Spinal cord (tissue), 10 donors: ENCODE measurements around the gene AKT1S1. TPM values are rescaled to one million over a fixed set of nuclear protein-coding genes. Genes with fewer than 3 reads are reported as not detected.

Source experiments
- DNase-seq, 6 donors: peaks; one replicate each; pipeline versions ENCODE4 v3.0.0 to v3.0.0-alpha.2; 2013 to 2015; ENCODE audit warnings: low spot score in 6 of 6, low read depth in 4 of 6
- H3K27ac ChIP-seq: one replicate; pipeline ENCODE4 v1.5.1; 2013; ENCODE audit warnings: low read depth, low read length, control low read depth
- H3K27me3 ChIP-seq: one replicate; pipeline ENCODE4 v1.6.1; 2013; ENCODE audit warnings: low read length; ENCODE audit not compliant: control insufficient read depth, insufficient read depth
- H3K36me3 ChIP-seq: one replicate; pipeline ENCODE4 v1.6.1; 2013; ENCODE audit warnings: low read length; ENCODE audit not compliant: control insufficient read depth, insufficient read depth
- H3K4me1 ChIP-seq: one replicate; pipeline ENCODE4 v1.6.1; 2013; ENCODE audit warnings: low read length; ENCODE audit not compliant: control insufficient read depth, insufficient read depth
- H3K4me3 ChIP-seq: one replicate; pipeline ENCODE4 v1.5.1; 2013; ENCODE audit warnings: low read depth, low read length, control low read depth
- H3K9me3 ChIP-seq: one replicate; pipeline ENCODE4 v1.6.1; 2013; ENCODE audit warnings: low read length; ENCODE audit not compliant: control insufficient read depth, insufficient read depth
- WGBS: methylation state at CpG from one replicate; pipeline ENCODE4 v1.1.5; 2013; ENCODE audit warnings: missing lambda C conversion rate; ENCODE audit not compliant: insufficient coverage; 5-methylcytosine and 5-hydroxymethylcytosine counted together
- polyA plus RNA-seq, 2 donors: library from polyadenylated mRNA; unstranded; fragments of 120-200 nt; gene quantifications; one replicate each; pipeline ENCODE4 v1.2.1, GENCODE V29; 2013; ENCODE audit not compliant: insufficient read length in 2 of 2
- total RNA-seq, 2 donors: library from RNA; depleted of rRNA in 1 of 2; stranded (reverse); fragments of 120-200 nt in 1 of 2; fragments of >200 nt in 1 of 2; gene quantifications; one replicate each; pipeline versions ENCODE4 v1.2.3 to v1.2.4, GENCODE V29; 2013 to 2014
- donor health status: healthy.

Gene AKT1S1
- total and polyA plus RNA-seq, 4 donors: 3.8 to 43.8 (median 26.0) TPM

GRCh38 chr19:49838885-49839588 lies 38.1 kb downstream of the AKT1S1 start:
- H3K27ac ChIP-seq: no peak overlapping the region
- DNase-seq: no peak
- peaks cover 71% of the 10 kb centered on the region for H3K36me3 ChIP-seq
- H3K9me3 ChIP-seq: no peaks in the 10 kb centered on the region
- no peak overlapping the region for H3K4me3 ChIP-seq
- H3K27me3 ChIP-seq: no peaks in the 10 kb centered on the region
- H3K4me1 ChIP-seq: no peaks in the 10 kb centered on the region
- WGBS: 76% methylated on average over 13 of the region's 18 CpGs

- DNase-seq: no peak
- H3K36me3 ChIP-seq: peaks cover 85% of the 10 kb centered on the region
- no peaks in the 10 kb centered on the region for H3K4me1 ChIP-seq
- 93% methylated on average over 9 of the region's 9 CpGs for WGBS
- H3K9me3 ChIP-seq: no peaks in the 10 kb centered on the region
- H3K4me3 ChIP-seq: no peak overlapping the region
- H3K27ac ChIP-seq: no peak overlapping the region
- no peaks in the 10 kb centered on the region for H3K27me3 ChIP-seq
Measured at GRCh38 chr19:49837425-49837824, 39.7 kb downstream of the AKT1S1 start.

DNA sequence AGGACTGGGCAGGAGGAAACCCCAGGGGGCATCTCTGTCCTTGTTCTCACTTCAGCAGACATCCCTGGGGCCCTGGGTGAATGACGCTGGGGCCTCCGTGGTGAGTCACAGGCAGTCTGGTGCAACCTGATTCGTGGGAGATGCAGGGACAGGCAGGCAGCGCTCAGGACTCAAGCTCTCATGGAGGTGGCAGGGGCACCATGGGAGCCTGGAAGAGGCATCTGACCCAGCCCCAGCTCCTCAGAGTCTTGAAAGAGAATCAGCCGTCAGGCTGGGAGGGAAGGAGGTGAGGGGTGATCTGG lies 40.2 kb downstream of the AKT1S1 start:
- H3K27me3 ChIP-seq: no peaks in the 10 kb centered on the region
- H3K9me3 ChIP-seq: no peaks in the 10 kb centered on the region
- DNase-seq: no peak
- WGBS: 87% methylated on average over 5 of the region's 5 CpGs
- no peak overlapping the region for H3K4me3 ChIP-seq
- no peaks in the 10 kb centered on the region for H3K4me1 ChIP-seq
- H3K36me3 ChIP-seq: peaks cover 85% of the 10 kb centered on the region
- H3K27ac ChIP-seq: no peak overlapping the region

DNA sequence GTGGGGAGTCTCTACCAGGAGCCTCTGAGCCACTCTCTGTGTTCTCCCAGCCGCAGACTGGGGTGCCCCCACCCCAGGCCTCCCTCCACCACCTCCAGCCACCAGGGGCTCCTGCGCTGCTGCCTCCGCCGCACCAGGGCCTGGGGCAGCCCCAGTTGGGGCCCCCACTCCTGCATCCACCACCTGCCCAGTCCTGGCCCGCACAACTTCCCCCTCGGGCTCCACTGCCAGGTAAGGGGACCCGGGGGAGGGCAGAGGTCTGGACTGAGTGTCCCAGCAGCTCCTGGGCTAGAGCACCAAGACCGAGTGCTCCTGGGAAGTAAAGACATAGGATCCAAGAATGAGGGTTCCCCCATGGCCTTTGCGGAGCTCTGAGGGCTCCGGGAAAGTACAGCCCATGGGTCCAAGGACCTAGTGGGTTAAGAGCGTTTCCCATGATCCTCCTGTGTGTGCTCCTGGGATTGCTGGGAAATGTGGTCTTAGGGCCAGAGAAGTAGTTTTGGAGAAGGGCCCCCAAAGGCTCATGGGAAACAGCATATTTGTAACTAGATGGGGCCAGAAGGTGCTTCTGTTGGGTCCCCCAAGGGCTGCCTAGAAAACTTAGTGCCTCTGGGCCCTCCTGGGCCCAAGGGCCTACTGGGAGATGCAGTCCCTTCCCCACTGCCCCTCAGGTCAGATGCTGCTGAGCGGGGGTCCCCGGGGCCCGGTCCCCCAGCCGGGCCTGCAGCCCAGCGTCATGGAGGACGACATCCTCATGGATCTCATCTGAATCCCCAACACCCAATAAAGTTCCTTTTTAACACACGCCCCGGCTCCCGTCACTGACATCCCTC lies 40.8 kb downstream of the AKT1S1 start:
- WGBS: 96% methylated on average over 19 of the region's 20 CpGs
- H3K27me3 ChIP-seq: no peaks in the 10 kb centered on the region
- H3K27ac ChIP-seq: no peak overlapping the region
- H3K4me1 ChIP-seq: no peaks in the 10 kb centered on the region
- DNase-seq: no peak
- H3K9me3 ChIP-seq: no peaks in the 10 kb centered on the region
- H3K36me3 ChIP-seq: peaks cover 88% of the 10 kb centered on the region
- H3K4me3 ChIP-seq: no peak overlapping the region

DNA sequence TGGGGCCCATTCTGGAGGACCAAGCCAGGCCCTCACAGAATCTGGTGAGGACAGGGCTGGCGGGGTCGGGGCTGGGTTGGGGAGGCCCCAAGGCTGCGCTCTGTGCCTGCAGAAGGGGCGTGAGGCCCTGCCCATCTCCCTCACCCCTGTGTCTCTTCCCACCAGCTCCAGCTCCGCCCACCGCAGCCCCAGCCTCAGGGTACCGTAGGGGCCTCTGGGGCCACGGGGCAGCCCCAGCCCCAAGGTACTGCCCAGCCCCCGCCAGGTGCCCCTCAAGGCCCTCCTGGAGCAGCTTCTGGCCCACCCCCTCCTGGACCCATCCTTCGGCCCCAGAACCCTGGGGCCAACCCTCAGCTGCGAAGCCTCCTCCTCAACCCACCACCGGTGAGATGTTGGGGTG lies 41.6 kb downstream of the AKT1S1 start:
- Histone ChIP-seq H3K4me1 (no peaks in the 10 kb centered on the region), H3K27ac (no peak overlapping the region), H3K4me3 (no peak overlapping the region), H3K36me3 (peaks cover 92% of the 10 kb centered on the region), H3K27me3 (no peaks in the 10 kb centered on the region), H3K9me3 (no peaks in the 10 kb centered on the region)
- 94% methylated on average over 9 of the region's 12 CpGs for WGBS
- no peak for DNase-seq

DNA sequence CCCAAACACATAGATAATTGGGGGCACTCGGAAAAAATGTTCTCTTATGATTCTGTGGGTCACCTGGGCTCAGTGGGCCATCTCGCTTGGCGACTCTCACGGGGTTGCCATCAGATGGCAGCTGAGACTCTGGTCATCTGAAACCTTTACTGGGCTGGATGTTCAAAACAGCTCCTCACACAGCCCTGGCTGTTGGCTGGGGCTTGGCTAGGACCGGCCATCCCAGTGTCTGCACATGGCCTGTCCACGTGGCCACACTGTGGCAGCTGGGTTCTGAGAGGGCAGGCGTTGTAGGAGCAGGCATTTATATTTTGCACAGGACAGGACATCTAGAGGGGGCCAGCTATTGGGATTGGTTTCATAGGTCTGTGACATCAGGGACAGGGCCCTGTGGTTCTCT lies 43.6 kb downstream of the AKT1S1 start:
- H3K27me3 ChIP-seq: no peaks in the 10 kb centered on the region
- no peak overlapping the region for H3K4me3 ChIP-seq
- no peak for DNase-seq
- peaks cover 99% of the 10 kb centered on the region for H3K36me3 ChIP-seq
- no peak overlapping the region for H3K27ac ChIP-seq
- WGBS: 88% methylated on average over 7 of the region's 7 CpGs
- H3K4me1 ChIP-seq: no peaks in the 10 kb centered on the region
- H3K9me3 ChIP-seq: no peaks in the 10 kb centered on the region

GRCh38 chr19:49832556-49832955 lies 44.6 kb downstream of the AKT1S1 start:
- Histone ChIP-seq H3K27ac (peak overlapping the region; percentile 25), H3K4me1 (no peaks in the 10 kb centered on the region), H3K9me3 (no peaks in the 10 kb centered on the region), H3K36me3 (peaks cover 98% of the 10 kb centered on the region), H3K27me3 (no peaks in the 10 kb centered on the region), H3K4me3 (no peak overlapping the region)
- no peak for DNase-seq
- WGBS: 67% methylated on average over 9 of the region's 9 CpGs

DNA sequence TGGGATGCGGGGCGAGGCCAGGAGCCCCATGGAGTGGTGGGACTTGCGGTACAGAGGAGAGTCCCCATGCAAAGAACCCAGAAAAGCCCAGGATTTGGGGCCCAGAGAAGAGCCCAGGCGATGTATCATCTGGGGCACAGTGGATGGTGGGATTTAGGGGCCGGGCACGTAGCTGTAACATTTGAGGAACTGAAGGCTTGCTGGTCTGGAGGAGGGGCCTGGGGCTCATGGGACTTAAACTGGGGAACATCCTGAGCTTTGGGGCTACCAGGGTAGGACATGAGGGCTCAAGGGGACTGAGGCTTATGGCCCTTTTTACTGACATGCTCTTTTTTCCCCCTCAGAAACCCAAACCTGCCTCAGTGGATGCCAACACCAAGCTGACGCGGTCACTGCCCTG lies 45.6 kb downstream of the AKT1S1 start:
- H3K27ac ChIP-seq: no peak overlapping the region
- WGBS: 99% methylated on average over 7 of the region's 8 CpGs

GRCh38 chr19:49830766-49831165 lies 46.4 kb downstream of the AKT1S1 start:
- Histone ChIP-seq H3K27ac (no peak overlapping the region), H3K9me3 (no peaks in the 10 kb centered on the region), H3K4me1 (no peaks in the 10 kb centered on the region), H3K27me3 (no peaks in the 10 kb centered on the region), H3K4me3 (no peak overlapping the region), H3K36me3 (peaks cover 97% of the 10 kb centered on the region)
- DNase-seq: no peak
- WGBS: 97% methylated on average over 11 of the region's 12 CpGs

More for the DNA sequence above, 45.6 kb downstream of the AKT1S1 start:
- peaks cover 98% of the 10 kb centered on the region for H3K36me3 ChIP-seq
- H3K9me3 ChIP-seq: no peaks in the 10 kb centered on the region
- H3K4me3 ChIP-seq: no peak overlapping the region
- DNase-seq: no peak
- no peaks in the 10 kb centered on the region for H3K4me1 ChIP-seq
- H3K27me3 ChIP-seq: no peaks in the 10 kb centered on the region

DNA sequence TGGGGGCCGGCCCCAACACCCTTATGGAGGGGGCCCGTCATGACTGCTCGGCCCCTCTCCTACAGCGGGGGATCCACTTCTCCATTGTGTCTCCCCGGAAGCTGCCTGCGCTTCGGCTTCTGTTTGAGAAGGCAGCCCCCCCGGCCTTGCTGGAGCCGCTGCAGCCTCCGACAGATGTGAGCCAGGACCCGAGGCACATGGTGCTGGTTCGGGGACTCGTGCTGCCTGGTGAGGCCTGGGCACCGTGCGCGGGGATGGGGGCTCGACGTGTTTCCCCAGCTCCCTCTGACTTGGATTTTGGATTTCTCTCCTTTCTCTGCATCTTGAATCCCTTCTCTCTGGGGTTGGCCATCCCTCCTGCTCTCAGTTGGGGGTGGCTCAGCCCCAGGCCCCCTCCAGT lies 47.4 kb downstream of the AKT1S1 start:
- H3K36me3 ChIP-seq: peaks cover 93% of the 10 kb centered on the region
- no peaks in the 10 kb centered on the region for H3K4me1 ChIP-seq
- H3K27ac ChIP-seq: no peak overlapping the region
- H3K27me3 ChIP-seq: no peaks in the 10 kb centered on the region
- H3K4me3 ChIP-seq: no peak overlapping the region
- no peak for DNase-seq
- H3K9me3 ChIP-seq: no peaks in the 10 kb centered on the region
- 95% methylated on average over 18 of the region's 18 CpGs for WGBS
